ENCODE measurements around the gene CCDC197.
A peak's percentile ranks its signal among the peaks of the same experiment; 100 is the strongest.

Gene CCDC197

DNA sequence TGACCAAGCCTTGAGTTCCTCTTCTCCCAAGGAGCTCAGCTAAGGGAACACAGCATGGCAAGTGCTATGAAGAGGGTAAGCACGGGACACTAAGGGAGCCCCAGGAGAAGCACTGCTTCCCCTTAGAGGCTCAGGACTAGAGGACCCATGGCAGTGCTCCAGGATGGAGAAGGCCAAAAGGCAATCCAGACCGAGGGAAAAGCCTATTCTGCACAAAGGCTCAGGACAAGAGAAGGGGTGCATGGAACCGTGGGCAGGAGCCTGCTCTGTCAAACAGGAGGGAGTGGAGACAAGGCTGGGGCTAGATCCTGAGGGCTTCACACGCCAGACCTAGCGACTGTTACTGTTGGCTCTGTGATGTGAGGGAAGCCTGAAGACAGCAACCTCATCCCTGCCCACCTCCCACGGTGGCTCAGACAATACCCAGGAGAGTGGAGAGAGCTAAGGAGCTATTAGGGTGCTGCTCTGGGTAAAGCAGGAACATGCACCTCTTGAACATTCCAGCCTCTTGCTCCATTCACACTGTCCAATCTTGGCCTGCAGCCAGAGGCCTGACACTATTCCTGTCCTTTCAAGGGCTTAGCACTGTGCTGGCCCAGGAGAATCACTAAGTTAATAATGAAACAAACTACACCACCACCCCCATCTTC lies 53.3 kb downstream of the CCDC197 start (continued):
- TF ChIP-seq, protein P1, sequence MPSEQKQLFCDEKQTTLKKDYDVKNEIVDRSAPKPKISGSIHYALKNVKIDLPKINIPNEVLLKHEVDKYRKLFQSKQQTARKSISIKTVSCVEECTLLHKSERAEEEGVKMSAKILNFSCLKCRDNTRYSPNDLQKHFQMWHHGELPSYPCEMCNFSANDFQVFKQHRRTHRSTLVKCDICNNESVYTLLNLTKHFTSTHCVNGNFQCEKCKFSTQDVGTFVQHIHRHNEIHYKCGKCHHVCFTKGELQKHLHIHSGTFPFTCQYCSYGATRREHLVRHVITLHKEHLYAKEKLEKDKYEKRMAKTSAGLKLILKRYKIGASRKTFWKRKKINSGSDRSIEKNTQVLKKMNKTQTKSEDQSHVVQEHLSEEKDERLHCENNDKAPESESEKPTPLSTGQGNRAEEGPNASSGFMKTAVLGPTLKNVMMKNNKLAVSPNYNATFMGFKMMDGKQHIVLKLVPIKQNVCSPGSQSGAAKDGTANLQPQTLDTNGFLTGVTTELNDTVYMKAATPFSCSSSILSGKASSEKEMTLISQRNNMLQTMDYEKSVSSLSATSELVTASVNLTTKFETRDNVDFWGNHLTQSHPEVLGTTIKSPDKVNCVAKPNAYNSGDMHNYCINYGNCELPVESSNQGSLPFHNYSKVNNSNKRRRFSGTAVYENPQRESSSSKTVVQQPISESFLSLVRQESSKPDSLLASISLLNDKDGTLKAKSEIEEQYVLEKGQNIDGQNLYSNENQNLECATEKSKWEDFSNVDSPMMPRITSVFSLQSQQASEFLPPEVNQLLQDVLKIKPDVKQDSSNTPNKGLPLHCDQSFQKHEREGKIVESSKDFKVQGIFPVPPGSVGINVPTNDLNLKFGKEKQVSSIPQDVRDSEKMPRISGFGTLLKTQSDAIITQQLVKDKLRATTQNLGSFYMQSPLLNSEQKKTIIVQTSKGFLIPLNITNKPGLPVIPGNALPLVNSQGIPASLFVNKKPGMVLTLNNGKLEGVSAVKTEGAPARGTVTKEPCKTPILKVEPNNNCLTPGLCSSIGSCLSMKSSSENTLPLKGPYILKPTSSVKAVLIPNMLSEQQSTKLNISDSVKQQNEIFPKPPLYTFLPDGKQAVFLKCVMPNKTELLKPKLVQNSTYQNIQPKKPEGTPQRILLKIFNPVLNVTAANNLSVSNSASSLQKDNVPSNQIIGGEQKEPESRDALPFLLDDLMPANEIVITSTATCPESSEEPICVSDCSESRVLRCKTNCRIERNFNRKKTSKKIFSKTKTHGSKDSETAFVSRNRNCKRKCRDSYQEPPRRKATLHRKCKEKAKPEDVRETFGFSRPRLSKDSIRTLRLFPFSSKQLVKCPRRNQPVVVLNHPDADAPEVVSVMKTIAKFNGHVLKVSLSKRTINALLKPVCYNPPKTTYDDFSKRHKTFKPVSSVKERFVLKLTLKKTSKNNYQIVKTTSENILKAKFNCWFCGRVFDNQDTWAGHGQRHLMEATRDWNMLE (tag by site-specific recombination; conservative IDR thresholded peaks at IDR 0.05; ENCODE audit: low read depth), result no peak
- TF ChIP-seq, protein P2, sequence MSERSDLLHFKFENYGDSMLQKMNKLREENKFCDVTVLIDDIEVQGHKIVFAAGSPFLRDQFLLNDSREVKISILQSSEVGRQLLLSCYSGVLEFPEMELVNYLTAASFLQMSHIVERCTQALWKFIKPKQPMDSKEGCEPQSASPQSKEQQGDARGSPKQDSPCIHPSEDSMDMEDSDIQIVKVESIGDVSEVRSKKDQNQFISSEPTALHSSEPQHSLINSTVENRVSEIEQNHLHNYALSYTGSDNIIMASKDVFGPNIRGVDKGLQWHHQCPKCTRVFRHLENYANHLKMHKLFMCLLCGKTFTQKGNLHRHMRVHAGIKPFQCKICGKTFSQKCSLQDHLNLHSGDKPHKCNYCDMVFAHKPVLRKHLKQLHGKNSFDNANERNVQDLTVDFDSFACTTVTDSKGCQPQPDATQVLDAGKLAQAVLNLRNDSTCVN (tag by site-specific recombination; optimal IDR thresholded peaks at IDR 0.05), result no peak
- TF ChIP-seq ZBTB7A (tag by site-specific recombination; IDR thresholded peaks at IDR 0.05; ENCODE audit: low read depth) (no peak), ZNF280C (tag by site-specific recombination; IDR thresholded peaks at IDR 0.05) (no peak), ZNF473 (tag by site-specific recombination; IDR thresholded peaks at IDR 0.05) (no peak), ZNF132 (tag by site-specific recombination; IDR thresholded peaks at IDR 0.05; ENCODE audit: borderline replicate concordance) (no peak), ZNF571 (tag by site-specific recombination; IDR thresholded peaks at IDR 0.05) (no peak), ZNF629 (tag by site-specific recombination; IDR thresholded peaks at IDR 0.05) (no peak), ZNF747 (tag by site-specific recombination; IDR thresholded peaks at IDR 0.05) (no peak), ZNF391 (tag by site-specific recombination; IDR thresholded peaks at IDR 0.05; ENCODE audit: borderline replicate concordance, low read depth) (no peak)
- TF ChIP-seq, protein P3, sequence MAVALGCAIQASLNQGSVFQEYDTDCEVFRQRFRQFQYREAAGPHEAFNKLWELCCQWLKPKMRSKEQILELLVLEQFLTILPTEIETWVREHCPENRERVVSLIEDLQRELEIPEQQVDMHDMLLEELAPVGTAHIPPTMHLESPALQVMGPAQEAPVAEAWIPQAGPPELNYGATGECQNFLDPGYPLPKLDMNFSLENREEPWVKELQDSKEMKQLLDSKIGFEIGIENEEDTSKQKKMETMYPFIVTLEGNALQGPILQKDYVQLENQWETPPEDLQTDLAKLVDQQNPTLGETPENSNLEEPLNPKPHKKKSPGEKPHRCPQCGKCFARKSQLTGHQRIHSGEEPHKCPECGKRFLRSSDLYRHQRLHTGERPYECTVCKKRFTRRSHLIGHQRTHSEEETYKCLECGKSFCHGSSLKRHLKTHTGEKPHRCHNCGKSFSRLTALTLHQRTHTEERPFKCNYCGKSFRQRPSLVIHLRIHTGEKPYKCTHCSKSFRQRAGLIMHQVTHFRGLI (tag by site-specific recombination; IDR thresholded peaks at IDR 0.05), result no peak

- POLR2A ChIA-PET, result no interaction called here
- H3K9me3 ChIP-seq (ENCODE audit: control insufficient read depth, insufficient read depth, low read depth, low read length), result no peaks in the 10 kb centered on the region
- peaks cover 4% of the 10 kb centered on the region; the same call in 1 of the 2 replicates for H3K4me1 ChIP-seq (ENCODE audit: control insufficient read depth, insufficient read depth, low read length)
- CTCF ChIA-PET, result interaction anchor here (0.6 to 5.2 kb wide), 10 partner anchors 15 to 229 kb away, joined by 3 to 33 read pairs (median 6); no protein-coding TSS in a partner anchor
- no peak overlapping the region for H3K4me3 ChIP-seq (ENCODE audit: low read depth, low read length)
- H3K27ac ChIP-seq (ENCODE audit: extremely low read depth, low read depth, low read length), result no peak overlapping the region
- H3K36me3 ChIP-seq (ENCODE audit: control insufficient read depth in 2 of 2, insufficient read depth in 1 of 2, low read length in 2 of 2), result peaks cover 43 to 96% of the 10 kb centered on the region in 2 experiments
- TF ChIP-seq, protein P4, sequence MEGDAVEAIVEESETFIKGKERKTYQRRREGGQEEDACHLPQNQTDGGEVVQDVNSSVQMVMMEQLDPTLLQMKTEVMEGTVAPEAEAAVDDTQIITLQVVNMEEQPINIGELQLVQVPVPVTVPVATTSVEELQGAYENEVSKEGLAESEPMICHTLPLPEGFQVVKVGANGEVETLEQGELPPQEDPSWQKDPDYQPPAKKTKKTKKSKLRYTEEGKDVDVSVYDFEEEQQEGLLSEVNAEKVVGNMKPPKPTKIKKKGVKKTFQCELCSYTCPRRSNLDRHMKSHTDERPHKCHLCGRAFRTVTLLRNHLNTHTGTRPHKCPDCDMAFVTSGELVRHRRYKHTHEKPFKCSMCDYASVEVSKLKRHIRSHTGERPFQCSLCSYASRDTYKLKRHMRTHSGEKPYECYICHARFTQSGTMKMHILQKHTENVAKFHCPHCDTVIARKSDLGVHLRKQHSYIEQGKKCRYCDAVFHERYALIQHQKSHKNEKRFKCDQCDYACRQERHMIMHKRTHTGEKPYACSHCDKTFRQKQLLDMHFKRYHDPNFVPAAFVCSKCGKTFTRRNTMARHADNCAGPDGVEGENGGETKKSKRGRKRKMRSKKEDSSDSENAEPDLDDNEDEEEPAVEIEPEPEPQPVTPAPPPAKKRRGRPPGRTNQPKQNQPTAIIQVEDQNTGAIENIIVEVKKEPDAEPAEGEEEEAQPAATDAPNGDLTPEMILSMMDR (tag by site-specific recombination; IDR thresholded peaks at IDR 0.05), result peak; percentile 41; the same call in 1 of the 2 replicates
- peak; percentile 28; the same call in 1 of the 2 replicates for TF ChIP-seq ZNF10 (tag by site-specific recombination; IDR thresholded peaks at IDR 0.05)
- TF ChIP-seq GLIS2 (tag by site-specific recombination; IDR thresholded peaks at IDR 0.05), result no peak
Measured at GRCh38 chr14:94051115-94051514, 54.0 kb downstream of the CCDC197 start.
